GM19025 (cell line): ENCODE measurements around the gene TOMM34.

Source experiments
- ATAC-seq: cut with Tn5 transposase; IDR thresholded peaks from one replicate; pipeline ENCODE4 v1.9.1; 2021; ENCODE audit warnings: mild to moderate bottlenecking, low read depth, moderate library complexity; ENCODE audit not compliant: unreplicated experiment

Gene TOMM34

DNA sequence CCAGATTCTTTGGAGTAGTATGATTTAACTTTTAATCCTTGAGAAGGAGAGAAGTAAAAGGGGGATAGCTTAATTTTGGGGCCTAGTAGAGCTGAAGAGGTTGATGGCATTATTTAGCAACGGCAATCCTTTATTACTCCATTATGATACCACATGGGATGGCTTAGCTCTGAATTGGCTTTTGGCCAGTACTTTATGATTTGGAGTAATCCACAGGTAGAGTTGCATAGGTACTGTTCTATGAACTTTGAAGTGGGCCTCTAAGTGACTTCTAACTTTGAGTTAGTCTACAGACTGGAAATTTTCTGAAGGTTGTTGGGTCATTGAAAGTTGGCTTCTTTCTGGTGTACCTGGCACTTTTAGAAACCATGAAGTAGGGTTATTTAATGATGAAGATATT, 63.1 kb downstream of the TOMM34 start:
- ATAC-seq, result no peak

DNA sequence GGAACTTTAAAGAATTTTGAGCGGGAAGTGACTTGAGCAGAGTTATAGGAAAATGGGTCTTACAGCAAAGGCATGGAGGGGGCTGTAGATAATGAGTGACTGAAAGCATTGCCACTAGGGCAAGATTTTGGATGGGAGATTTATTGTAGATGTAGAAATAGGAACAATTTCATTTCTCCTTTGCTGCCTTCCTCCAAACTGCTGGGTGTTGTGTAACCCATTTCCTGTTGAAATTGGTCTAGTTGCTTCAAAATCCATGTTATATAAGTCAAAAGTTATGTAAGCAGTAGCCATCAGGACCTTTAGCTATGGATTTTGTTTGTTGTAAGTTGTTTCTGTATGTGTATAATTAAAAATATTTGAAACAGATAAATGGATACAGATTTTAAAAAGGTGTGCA, 63.6 kb downstream of the TOMM34 start:
- no peak for ATAC-seq

DNA sequence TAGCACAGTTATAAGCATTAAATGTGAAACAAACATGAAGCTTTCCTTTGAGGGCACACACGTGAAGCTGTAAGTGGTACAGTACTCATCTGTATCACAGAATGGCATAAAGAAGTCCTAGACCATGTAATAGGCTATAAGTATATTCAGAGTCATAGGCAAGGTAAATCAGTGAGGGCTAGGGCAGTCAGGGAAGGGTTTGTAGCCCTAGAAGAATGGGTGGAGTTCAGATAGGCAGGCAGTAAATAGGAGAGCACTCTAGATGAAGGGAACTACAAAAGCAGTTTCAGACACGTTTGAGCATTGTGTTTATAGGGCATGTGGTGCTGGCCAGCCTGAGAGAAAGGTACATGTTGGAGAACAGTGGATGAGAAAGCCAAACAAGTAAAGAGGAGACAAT, 65.2 kb downstream of the TOMM34 start:
- no peak for ATAC-seq
